Mammary epithelial cell (primary cell): ENCODE data around the gene GLE1.

Experiments used
- CTCF ChIP-seq, 2 donors: IDR thresholded peaks in 1 of 2; conservative IDR thresholded peaks in 1 of 2; 2 replicates each; pipeline ENCODE4 v1.5.1; 2011 to 2012; ENCODE audit warnings: inconsistent platforms in 2 of 2, low read length in 2 of 2, mild to moderate bottlenecking in 2 of 2, control low read depth in 1 of 2, low read depth in 1 of 2; ENCODE audit not compliant: insufficient read depth in 1 of 2; ENCODE audit errors: extremely low read depth in 1 of 2
- EZH2 ChIP-seq: IDR thresholded peaks from 2 replicates; pipeline ENCODE4 v1.6.1; 2012; ENCODE audit warnings: low read length, inconsistent platforms, borderline replicate concordance

DNA sequence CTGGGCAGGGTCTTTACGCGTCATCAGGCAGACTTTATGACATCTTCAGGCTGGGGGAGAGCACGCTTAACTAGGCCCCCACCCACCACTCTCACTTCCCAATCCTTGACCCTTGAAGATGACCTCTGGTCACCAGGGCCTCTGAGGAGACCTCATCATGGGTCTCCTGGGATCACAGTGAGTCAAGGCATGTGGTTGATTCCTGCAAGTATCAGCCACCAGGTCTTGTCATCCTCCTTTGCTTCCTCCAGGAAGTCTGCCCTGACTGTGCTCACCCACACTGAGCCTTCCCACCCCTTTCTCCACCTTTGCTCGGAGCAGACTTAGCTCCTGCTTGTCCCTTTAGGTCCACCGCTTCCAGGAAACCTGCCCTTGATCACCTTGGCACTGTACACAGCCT lies 31.4 kb upstream of the GLE1 start:
- TF ChIP-seq CTCF (conservative IDR thresholded peaks at IDR 0.05 in 1 of 2, IDR thresholded peaks at IDR 0.05 in 1 of 2; ENCODE audit: extremely low read depth in 1 of 2, insufficient read depth in 1 of 2, low read depth in 1 of 2, low read length in 2 of 2): no peak
- no peak for TF ChIP-seq EZH2
